PC-9 (cell line): ENCODE data around the gene ETS2. TPM values are rescaled to one million over a fixed set of nuclear protein-coding genes. Genes with fewer than 3 reads are reported as not detected.

Experiments used
- BruUV-seq: library from RNA; stranded (reverse); fragments of 400-500 nt; replicated peaks from 2 replicates; lab custom pipeline; 2021; lab: Mats Ljungman, UMichigan
- CTCF ChIA-PET: fragments of 300-600 bp; sonication (Branson Sonifier 250); formaldehyde crosslinking; loops from one replicate; lab custom pipeline; 2022; ENCODE audit warnings: antibody characterized with exemption; lab: Charles Lee
- POLR2A ChIA-PET: fragments of 300-600 bp; sonication (Branson Sonifier 250); formaldehyde crosslinking; loops from one replicate; lab custom pipeline; 2022; ENCODE audit warnings: antibody characterized with exemption; ENCODE audit not compliant: unreplicated experiment; lab: Charles Lee
- DNase-seq, 2 experiments: peaks; one replicate each; pipeline versions ENCODE4 v3.0.0 to v3.0.0-alpha.2; 2015 to 2022; ENCODE audit warnings: mixed read lengths in 1 of 2
- H2AFZ ChIP-seq: fragments of 200-600 bp; sonication (generic); 2 replicates; pipeline ENCODE4 v1.8.1; 2017; ENCODE audit warnings: antibody characterized with exemption
- H3F3A ChIP-seq: fragments of 200-600 bp; sonication (generic); 2 replicates; pipeline ENCODE4 v1.8.1; 2017; ENCODE audit warnings: antibody characterized with exemption, mild to moderate bottlenecking, low read depth; ENCODE audit not compliant: insufficient read depth
- H3K27ac ChIP-seq: fragments of 200-600 bp; sonication (generic); 2 replicates; pipeline ENCODE4 v1.6.1; 2016; ENCODE audit warnings: mixed run types
- H3K27me3 ChIP-seq: fragments of 200-600 bp; sonication (generic); 2 replicates; pipeline ENCODE4 v1.6.1; 2016; ENCODE audit warnings: low read depth, mixed run types; ENCODE audit not compliant: insufficient read depth
- H3K36me3 ChIP-seq: fragments of 200-600 bp; sonication (generic); 2 replicates; pipeline ENCODE4 v1.6.1; 2016; ENCODE audit warnings: low read depth, mixed run types
- H3K4me1 ChIP-seq: fragments of 200-600 bp; sonication (generic); replicated peaks from 2 replicates; pipeline ENCODE4 v1.6.1; 2016; ENCODE audit warnings: mixed run types; ENCODE audit not compliant: insufficient read depth
- H3K4me2 ChIP-seq: fragments of 200-600 bp; sonication (generic); 2 replicates; pipeline ENCODE4 v1.6.1; 2017; ENCODE audit warnings: mixed run types
- H3K4me3 ChIP-seq: fragments of 200-600 bp; sonication (generic); 2 replicates; pipeline ENCODE4 v1.6.1; 2016; ENCODE audit warnings: mixed run types
- H3K79me2 ChIP-seq: fragments of 200-600 bp; sonication (generic); 2 replicates; pipeline ENCODE4 v1.6.1; 2017; ENCODE audit warnings: low read depth, mixed run types
- H3K9me2 ChIP-seq: fragments of 200-600 bp; sonication (generic); 2 replicates; pipeline ENCODE4 v1.8.1; 2017; ENCODE audit warnings: mild to moderate bottlenecking; ENCODE audit not compliant: insufficient read depth
- H3K9me3 ChIP-seq: fragments of 200-600 bp; sonication (generic); 2 replicates; pipeline ENCODE4 v1.8.1; 2016; ENCODE audit warnings: low read depth; ENCODE audit not compliant: insufficient read depth
- H4K20me1 ChIP-seq: fragments of 200-600 bp; sonication (generic); 2 replicates; pipeline ENCODE4 v1.8.1; 2017; ENCODE audit not compliant: insufficient read depth
- CTCF ChIP-seq: fragments of 200-600 bp; sonication (generic); conservative IDR thresholded peaks from 2 replicates; pipeline ENCODE4 v1.6.1; 2017; ENCODE audit warnings: mixed run types, antibody characterized with exemption, mild to moderate bottlenecking, moderate library complexity
- EZH2 ChIP-seq: fragments of 200-600 bp; sonication (generic); IDR thresholded peaks from 2 replicates; pipeline ENCODE4 v1.8.0; 2017; ENCODE audit warnings: antibody characterized with exemption, low read depth
- intact Hi-C: fragments of 100-400 bp; cut with micrococcal nuclease; formaldehyde crosslinking; loops from one replicate; pipeline ENCODE4 v1.10.0; 2022; ENCODE audit not compliant: unreplicated experiment
- total RNA-seq: library from RNA; stranded (reverse); gene quantifications from 2 replicates; pipeline ENCODE4 v1.2.3, GENCODE V29; 2021

Gene ETS2
- total RNA-seq, 1 experiment from 2014 or later, result 20.4 TPM

DNA sequence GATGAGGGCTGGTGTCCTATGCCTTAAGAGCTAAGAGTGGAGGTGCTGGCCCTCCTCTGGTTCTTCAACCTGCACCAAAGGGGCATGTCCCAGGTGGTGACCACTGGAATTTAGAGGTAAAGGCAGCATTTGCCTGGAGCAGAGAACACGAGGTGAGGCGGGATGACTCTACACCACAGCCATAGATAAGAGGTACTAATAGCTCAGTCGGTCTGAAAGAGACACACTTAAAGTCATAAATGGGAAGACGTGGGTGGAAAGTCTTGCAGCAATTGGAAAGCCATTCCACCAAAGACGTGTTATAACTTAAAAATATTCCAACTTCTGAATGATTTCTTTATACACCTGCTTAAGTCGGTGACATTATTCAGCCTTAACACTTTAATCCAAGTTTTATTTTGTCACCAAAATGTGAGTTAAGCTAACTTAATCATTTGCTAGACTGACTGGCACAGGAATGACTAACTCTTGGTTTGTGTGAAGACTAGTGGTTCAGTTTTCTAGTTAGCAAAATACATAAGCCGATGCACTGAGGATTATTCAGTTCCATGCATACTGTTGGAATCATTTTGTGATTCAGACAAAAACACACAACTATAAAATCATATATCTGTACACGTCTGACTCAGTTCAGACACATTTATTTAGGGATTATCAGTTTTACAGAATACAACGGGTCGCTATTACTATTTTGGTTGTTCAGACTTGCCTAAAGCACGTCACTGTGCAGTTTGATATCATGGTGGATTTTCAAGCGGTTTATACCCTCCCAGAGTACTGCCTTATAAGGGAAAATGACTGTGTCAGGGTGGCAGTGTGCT, 4.6 kb upstream of the ETS2 start:
- H3K4me3 ChIP-seq, result no peak overlapping the region
- no TSS peak for BruUV-seq
- H3K27me3 ChIP-seq, result no peaks in the 10 kb centered on the region
- no peak overlapping the region for H3K4me2 ChIP-seq
- ChIA-PET POLR2A (no interaction called here), CTCF (no interaction called here)
- H3K27ac ChIP-seq, result no peak overlapping the region
- H3K36me3 ChIP-seq, result no peaks in the 10 kb centered on the region
- peaks cover 2% of the 10 kb centered on the region for H3K79me2 ChIP-seq
- peaks cover 47% of the 10 kb centered on the region for H3K4me1 ChIP-seq
- H3K9me3 ChIP-seq, result no peaks in the 10 kb centered on the region
- TF ChIP-seq CTCF (no peak), EZH2 (no peak)
- intact Hi-C loops, result no loop called here
- no peaks in the 10 kb centered on the region for H4K20me1 ChIP-seq
- no peaks in the 10 kb centered on the region for H3K9me2 ChIP-seq
- no peak for DNase-seq
- H2AFZ ChIP-seq, result no peak overlapping the region
- peaks cover 44% of the 10 kb centered on the region for H3F3A ChIP-seq

- CTCF ChIA-PET, result no interaction called here
- intact Hi-C loops, result no loop called here
- no peaks in the 10 kb centered on the region for H3K27me3 ChIP-seq
- no peak overlapping the region for H3K27ac ChIP-seq
- POLR2A ChIA-PET, result no interaction called here
- TF ChIP-seq EZH2, result no peak
- no peak for TF ChIP-seq CTCF
- H3K4me1 ChIP-seq, result peaks cover 38% of the 10 kb centered on the region
- H3K79me2 ChIP-seq, result peaks cover 14% of the 10 kb centered on the region
- H2AFZ ChIP-seq, result no peak overlapping the region
- no peak overlapping the region for H3K4me2 ChIP-seq
- H3K9me3 ChIP-seq, result no peaks in the 10 kb centered on the region
- no TSS peak for BruUV-seq
- H3F3A ChIP-seq, result peaks cover 34% of the 10 kb centered on the region
- H3K9me2 ChIP-seq, result no peaks in the 10 kb centered on the region
- no peak overlapping the region for H3K4me3 ChIP-seq
- H3K36me3 ChIP-seq, result no peaks in the 10 kb centered on the region
- no peak for DNase-seq
- no peaks in the 10 kb centered on the region for H4K20me1 ChIP-seq
Observed at GRCh38 chr21:38802050-38803026, 3.4 kb upstream of the ETS2 start.

GRCh38 chr21:38803075-38803660, 2.6 kb upstream of the ETS2 start:
- no peaks in the 10 kb centered on the region for H3K27me3 ChIP-seq
- no peaks in the 10 kb centered on the region for H4K20me1 ChIP-seq
- TF ChIP-seq CTCF (no peak), EZH2 (no peak)
- no TSS peak for BruUV-seq
- POLR2A ChIA-PET, result no interaction called here
- H3K4me3 ChIP-seq, result no peak overlapping the region
- H3K36me3 ChIP-seq, result no peaks in the 10 kb centered on the region
- peaks cover 26% of the 10 kb centered on the region for H3F3A ChIP-seq
- no peaks in the 10 kb centered on the region for H3K9me2 ChIP-seq
- no peaks in the 10 kb centered on the region for H3K9me3 ChIP-seq
- CTCF ChIA-PET, result interaction anchor here (1.1 kb wide), 1 partner anchor 15 kb away, joined by 4 read pairs; no protein-coding TSS in a partner anchor
- no peak for DNase-seq
- peaks cover 39% of the 10 kb centered on the region for H3K4me1 ChIP-seq
- H2AFZ ChIP-seq, result no peak overlapping the region
- H3K4me2 ChIP-seq, result no peak overlapping the region
- H3K79me2 ChIP-seq, result peaks cover 23% of the 10 kb centered on the region
- intact Hi-C loops, result no loop called here
- H3K27ac ChIP-seq, result no peak overlapping the region
